SK-N-SH treated with all-trans-retinoic acid at 6 μM for 48 hours (cell line): Measurements from ENCODE around the gene KRT20.
"Not testable (repeated sequence)": the region's sequence is repeated elsewhere in the genome, so short reads cannot be mapped to it uniquely, and the experiment has no call there.

Source experiments
- ARNTL ChIP-seq: fragments of 450-650 bp; formaldehyde crosslinking; IDR thresholded peaks from 2 replicates; pipeline ENCODE4 v1.5.0; 2020; ENCODE audit warnings: low read depth, mild to moderate bottlenecking, moderate library complexity, borderline replicate concordance
- CREB5 ChIP-seq: fragments of 250-450 bp; sonication (Bioruptor Pico); IDR thresholded peaks from 2 replicates; pipeline ENCODE4 v1.5.1; 2020; ENCODE audit warnings: low read depth, mild to moderate bottlenecking, moderate library complexity
- PATZ1 ChIP-seq: fragments of 250-450 bp; sonication (Bioruptor Pico); IDR thresholded peaks from 2 replicates; pipeline ENCODE4 v1.8.0; 2020; ENCODE audit warnings: mild to moderate bottlenecking, moderate library complexity, borderline replicate concordance
- POU6F1 ChIP-seq: fragments of 250-450 bp; sonication (Bioruptor Pico); IDR thresholded peaks from 2 replicates; pipeline ENCODE4 v1.8.0; 2021; ENCODE audit warnings: low read depth, mild to moderate bottlenecking, moderate library complexity, borderline replicate concordance
- RARB ChIP-seq: fragments of 250-450 bp; sonication (Bioruptor Pico); IDR thresholded peaks from 2 replicates; pipeline ENCODE4 v1.8.0; 2021; ENCODE audit warnings: mild to moderate bottlenecking, moderate library complexity
- TSHZ2 ChIP-seq: fragments of 250-450 bp; sonication (Bioruptor Pico); IDR thresholded peaks from 2 replicates; pipeline ENCODE4 v1.5.0; 2020; ENCODE audit warnings: mild to moderate bottlenecking, moderate library complexity
- ZFP3 ChIP-seq: fragments of 250-450 bp; sonication (Bioruptor Pico); IDR thresholded peaks from 2 replicates; pipeline ENCODE4 v1.5.0; 2020; ENCODE audit warnings: mild to moderate bottlenecking, moderate library complexity
- ZFP30 ChIP-seq: fragments of 450-650 bp; formaldehyde crosslinking; IDR thresholded peaks from 2 replicates; pipeline ENCODE4 v1.5.0; 2022; ENCODE audit warnings: mild to moderate bottlenecking, moderate library complexity

GRCh38 chr17:40917116-40917515 lies 32.1 kb upstream of the KRT20 start:
- TF ChIP-seq CREB5 (CRISPR knock-in tag); RARB (CRISPR knock-in tag); ZFP30 (CRISPR knock-in tag); PATZ1 (CRISPR knock-in tag); ARNTL (CRISPR knock-in tag); TSHZ2; POU6F1 (CRISPR knock-in tag); ZFP3 (CRISPR knock-in tag): not testable (repeated sequence)
